ENCODE measurements around the gene TNFRSF1A. TPM values are rescaled to one million over a fixed set of nuclear protein-coding genes. Genes with fewer than 3 reads are reported as not detected.
A peak's percentile ranks its signal among the peaks of the same experiment; 100 is the strongest.

TNFRSF1A gene
- total and polyA plus RNA-seq, 9 of the 15 experiments (the other 6 are each of a cell fraction or from before 2014, with no cell fraction given): 0.76 to 43.5 (median 30.0) TPM

DNA sequence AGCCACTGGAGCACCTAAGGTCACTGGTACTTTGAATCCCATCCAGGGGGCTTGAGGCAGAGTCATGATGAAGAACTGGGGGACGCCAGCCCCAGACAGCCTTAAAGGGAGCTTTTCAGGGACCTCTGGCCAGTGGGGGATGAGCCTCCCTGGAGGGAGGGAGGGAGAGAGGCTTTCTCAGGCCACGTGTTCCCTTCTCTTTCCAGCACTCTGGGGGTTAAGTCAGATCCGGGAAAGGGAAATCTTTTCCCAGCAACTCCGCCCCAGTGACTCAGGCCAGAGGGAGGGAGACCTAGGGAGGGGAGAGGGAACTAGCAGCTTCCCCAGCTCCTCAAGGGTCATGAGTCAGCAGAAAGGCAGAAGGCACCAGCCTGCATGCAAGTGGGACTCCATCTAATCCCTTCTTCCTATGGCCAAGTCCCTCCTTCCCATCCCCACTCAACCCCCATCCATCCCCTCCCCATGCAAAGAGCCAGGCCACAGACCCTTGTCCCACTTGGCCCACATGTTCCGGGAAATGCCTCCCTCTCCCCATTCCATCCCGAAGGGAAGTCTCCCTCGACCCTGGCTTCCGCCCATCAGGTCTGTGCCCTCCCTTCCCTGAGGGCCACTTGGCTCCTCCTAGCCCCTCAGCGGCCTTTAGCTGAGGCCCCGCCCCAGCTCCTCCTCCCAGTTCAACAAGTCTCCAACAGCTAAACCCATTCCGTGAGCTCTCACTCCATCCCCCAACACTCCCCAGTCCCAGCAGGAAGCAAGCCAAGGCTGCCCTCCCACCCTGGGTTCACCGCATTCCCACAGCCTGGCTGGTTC, 5.6 kb downstream of the TNFRSF1A start (continued):
- no peak for TF ChIP-seq PYGO2 (tag; IDR thresholded peaks at IDR 0.05)
- no peak; the same call in 1 of the 2 replicates for TF ChIP-seq ETV5 (CRISPR knock-in tag; IDR thresholded peaks at IDR 0.05; ENCODE audit: low read depth)
- TF ChIP-seq RBFOX2 (IDR thresholded peaks at IDR 0.05; ENCODE audit: low read depth, low read length): peak; percentile 87
- TF ChIP-seq ILF3 (IDR thresholded peaks at IDR 0.05; ENCODE audit: borderline replicate concordance): no peak
- peak; percentile 39; the same call in 1 of the 2 replicates for TF ChIP-seq PML (IDR thresholded peaks at IDR 0.05; ENCODE audit: low read length)
- TF ChIP-seq MEF2D (tag; conservative IDR thresholded peaks at IDR 0.05; ENCODE audit: low read depth): 0 out of 2 replicates have a peak, but pooled peaks have one; percentile 12
- TF ChIP-seq ZNF140 (CRISPR knock-in tag; IDR thresholded peaks at IDR 0.05): no peak
- TF ChIP-seq, protein P1, sequence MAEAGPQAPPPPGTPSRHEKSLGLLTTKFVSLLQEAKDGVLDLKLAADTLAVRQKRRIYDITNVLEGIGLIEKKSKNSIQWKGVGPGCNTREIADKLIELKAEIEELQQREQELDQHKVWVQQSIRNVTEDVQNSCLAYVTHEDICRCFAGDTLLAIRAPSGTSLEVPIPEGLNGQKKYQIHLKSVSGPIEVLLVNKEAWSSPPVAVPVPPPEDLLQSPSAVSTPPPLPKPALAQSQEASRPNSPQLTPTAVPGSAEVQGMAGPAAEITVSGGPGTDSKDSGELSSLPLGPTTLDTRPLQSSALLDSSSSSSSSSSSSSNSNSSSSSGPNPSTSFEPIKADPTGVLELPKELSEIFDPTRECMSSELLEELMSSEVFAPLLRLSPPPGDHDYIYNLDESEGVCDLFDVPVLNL (CRISPR knock-in tag; IDR thresholded peaks at IDR 0.05; ENCODE audit: low read depth): no peak
- TF ChIP-seq, protein P2, sequence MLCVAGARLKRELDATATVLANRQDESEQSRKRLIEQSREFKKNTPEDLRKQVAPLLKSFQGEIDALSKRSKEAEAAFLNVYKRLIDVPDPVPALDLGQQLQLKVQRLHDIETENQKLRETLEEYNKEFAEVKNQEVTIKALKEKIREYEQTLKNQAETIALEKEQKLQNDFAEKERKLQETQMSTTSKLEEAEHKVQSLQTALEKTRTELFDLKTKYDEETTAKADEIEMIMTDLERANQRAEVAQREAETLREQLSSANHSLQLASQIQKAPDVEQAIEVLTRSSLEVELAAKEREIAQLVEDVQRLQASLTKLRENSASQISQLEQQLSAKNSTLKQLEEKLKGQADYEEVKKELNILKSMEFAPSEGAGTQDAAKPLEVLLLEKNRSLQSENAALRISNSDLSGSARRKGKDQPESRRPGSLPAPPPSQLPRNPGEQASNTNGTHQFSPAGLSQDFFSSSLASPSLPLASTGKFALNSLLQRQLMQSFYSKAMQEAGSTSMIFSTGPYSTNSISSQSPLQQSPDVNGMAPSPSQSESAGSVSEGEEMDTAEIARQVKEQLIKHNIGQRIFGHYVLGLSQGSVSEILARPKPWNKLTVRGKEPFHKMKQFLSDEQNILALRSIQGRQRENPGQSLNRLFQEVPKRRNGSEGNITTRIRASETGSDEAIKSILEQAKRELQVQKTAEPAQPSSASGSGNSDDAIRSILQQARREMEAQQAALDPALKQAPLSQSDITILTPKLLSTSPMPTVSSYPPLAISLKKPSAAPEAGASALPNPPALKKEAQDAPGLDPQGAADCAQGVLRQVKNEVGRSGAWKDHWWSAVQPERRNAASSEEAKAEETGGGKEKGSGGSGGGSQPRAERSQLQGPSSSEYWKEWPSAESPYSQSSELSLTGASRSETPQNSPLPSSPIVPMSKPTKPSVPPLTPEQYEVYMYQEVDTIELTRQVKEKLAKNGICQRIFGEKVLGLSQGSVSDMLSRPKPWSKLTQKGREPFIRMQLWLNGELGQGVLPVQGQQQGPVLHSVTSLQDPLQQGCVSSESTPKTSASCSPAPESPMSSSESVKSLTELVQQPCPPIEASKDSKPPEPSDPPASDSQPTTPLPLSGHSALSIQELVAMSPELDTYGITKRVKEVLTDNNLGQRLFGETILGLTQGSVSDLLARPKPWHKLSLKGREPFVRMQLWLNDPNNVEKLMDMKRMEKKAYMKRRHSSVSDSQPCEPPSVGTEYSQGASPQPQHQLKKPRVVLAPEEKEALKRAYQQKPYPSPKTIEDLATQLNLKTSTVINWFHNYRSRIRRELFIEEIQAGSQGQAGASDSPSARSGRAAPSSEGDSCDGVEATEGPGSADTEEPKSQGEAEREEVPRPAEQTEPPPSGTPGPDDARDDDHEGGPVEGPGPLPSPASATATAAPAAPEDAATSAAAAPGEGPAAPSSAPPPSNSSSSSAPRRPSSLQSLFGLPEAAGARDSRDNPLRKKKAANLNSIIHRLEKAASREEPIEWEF (CRISPR knock-in tag; IDR thresholded peaks at IDR 0.05): no peak
- peak in 1 of 2 experiments; percentile 55; a peak in 3 of 4 replicates for TF ChIP-seq RCOR1 (IDR thresholded peaks at IDR 0.05; ENCODE audit: borderline replicate concordance in 1 of 2, low read depth in 2 of 2, low read length in 2 of 2)
- TF ChIP-seq, protein P3, sequence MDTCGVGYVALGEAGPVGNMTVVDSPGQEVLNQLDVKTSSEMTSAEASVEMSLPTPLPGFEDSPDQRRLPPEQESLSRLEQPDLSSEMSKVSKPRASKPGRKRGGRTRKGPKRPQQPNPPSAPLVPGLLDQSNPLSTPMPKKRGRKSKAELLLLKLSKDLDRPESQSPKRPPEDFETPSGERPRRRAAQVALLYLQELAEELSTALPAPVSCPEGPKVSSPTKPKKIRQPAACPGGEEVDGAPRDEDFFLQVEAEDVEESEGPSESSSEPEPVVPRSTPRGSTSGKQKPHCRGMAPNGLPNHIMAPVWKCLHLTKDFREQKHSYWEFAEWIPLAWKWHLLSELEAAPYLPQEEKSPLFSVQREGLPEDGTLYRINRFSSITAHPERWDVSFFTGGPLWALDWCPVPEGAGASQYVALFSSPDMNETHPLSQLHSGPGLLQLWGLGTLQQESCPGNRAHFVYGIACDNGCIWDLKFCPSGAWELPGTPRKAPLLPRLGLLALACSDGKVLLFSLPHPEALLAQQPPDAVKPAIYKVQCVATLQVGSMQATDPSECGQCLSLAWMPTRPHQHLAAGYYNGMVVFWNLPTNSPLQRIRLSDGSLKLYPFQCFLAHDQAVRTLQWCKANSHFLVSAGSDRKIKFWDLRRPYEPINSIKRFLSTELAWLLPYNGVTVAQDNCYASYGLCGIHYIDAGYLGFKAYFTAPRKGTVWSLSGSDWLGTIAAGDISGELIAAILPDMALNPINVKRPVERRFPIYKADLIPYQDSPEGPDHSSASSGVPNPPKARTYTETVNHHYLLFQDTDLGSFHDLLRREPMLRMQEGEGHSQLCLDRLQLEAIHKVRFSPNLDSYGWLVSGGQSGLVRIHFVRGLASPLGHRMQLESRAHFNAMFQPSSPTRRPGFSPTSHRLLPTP (IDR thresholded peaks at IDR 0.05; ENCODE audit: borderline replicate concordance, extremely low read depth, insufficient read length): no peak
- no peak for TF ChIP-seq DACH1 (IDR thresholded peaks at IDR 0.05; ENCODE audit: partially characterized antibody)
- no peak for TF ChIP-seq ZNF699 (CRISPR knock-in tag; IDR thresholded peaks at IDR 0.05; ENCODE audit: insufficient replicate concordance)
- TF ChIP-seq CHD4 (IDR thresholded peaks at IDR 0.05; ENCODE audit: insufficient read depth, insufficient replicate concordance, low read depth, low read length, poor library complexity, severe bottlenecking): no peak
- TF ChIP-seq NBN (IDR thresholded peaks at IDR 0.05; ENCODE audit: low read depth): 0 out of 2 replicates have a peak, but pooled peaks have one; percentile 51

Data from K562 (cell line).